GM12878 (cell line): ENCODE data around the gene NDUFV1. TPM values are rescaled to one million over a fixed set of nuclear protein-coding genes. Genes with fewer than 3 reads are reported as not detected.

ENCODE experiments used
- ATF2 ChIP-seq: IDR thresholded peaks from 2 replicates; pipeline ENCODE4 v1.6.1; 2012; ENCODE audit warnings: low read length, inconsistent platforms
- BCL11A ChIP-seq: IDR thresholded peaks from 2 replicates; pipeline ENCODE4 v1.6.1; 2011; ENCODE audit warnings: low read depth, low read length
- BCL3 ChIP-seq: IDR thresholded peaks from 2 replicates; pipeline ENCODE4 v1.6.1; 2011; ENCODE audit warnings: borderline replicate concordance, low read depth, mild to moderate bottlenecking, moderate library complexity, low read length; ENCODE audit not compliant: insufficient read depth, poor library complexity, severe bottlenecking
- CBFB ChIP-seq: IDR thresholded peaks from 2 replicates; pipeline ENCODE4 v1.6.1; 2016; ENCODE audit warnings: antibody characterized with exemption, low read depth
- E4F1 ChIP-seq: fragments of 450-650 bp; IDR thresholded peaks from 2 replicates; pipeline ENCODE4 v1.6.1; 2018; ENCODE audit warnings: borderline replicate concordance, mild to moderate bottlenecking; ENCODE audit not compliant: partially characterized antibody
- EED ChIP-seq: sonication (generic); IDR thresholded peaks from 2 replicates; pipeline ENCODE4 v1.6.1; 2016; ENCODE audit warnings: antibody characterized with exemption, low read depth
- FOS ChIP-seq: IDR thresholded peaks from 3 replicates; pipeline ENCODE4 v1.6.1; 2011; ENCODE audit warnings: borderline replicate concordance; ENCODE audit not compliant: insufficient read length; ENCODE audit errors: extremely low read depth
- GATAD2B ChIP-seq: fragments of 450-650 bp; conservative IDR thresholded peaks from 2 replicates; pipeline ENCODE4 v1.6.1; 2017; ENCODE audit warnings: low read depth, mild to moderate bottlenecking, moderate library complexity
- HCFC1 ChIP-seq: fragments of 150-350 bp; IDR thresholded peaks from 2 replicates; pipeline ENCODE4 v1.6.1; 2014; ENCODE audit warnings: low read length
- KLF5 ChIP-seq: fragments of 450-650 bp; IDR thresholded peaks from 2 replicates; pipeline ENCODE4 v1.6.1; 2014; ENCODE audit warnings: mild to moderate bottlenecking; ENCODE audit not compliant: partially characterized antibody
- MEF2B ChIP-seq: fragments of 450-650 bp; IDR thresholded peaks from 2 replicates; pipeline ENCODE4 v1.6.1; 2018; ENCODE audit warnings: mild to moderate bottlenecking, moderate library complexity; ENCODE audit not compliant: partially characterized antibody, poor library complexity, severe bottlenecking
- MTA2 ChIP-seq: fragments of 450-650 bp; IDR thresholded peaks from 2 replicates; pipeline ENCODE4 v1.6.1; 2016; ENCODE audit warnings: low read depth, mild to moderate bottlenecking, moderate library complexity
- NFYA ChIP-seq: IDR thresholded peaks from 2 replicates; pipeline ENCODE4 v1.6.1; 2011; ENCODE audit warnings: low read depth, mild to moderate bottlenecking, low read length, improper control_type of control experiment, borderline replicate concordance
- PBX3 ChIP-seq: IDR thresholded peaks from 2 replicates; pipeline ENCODE4 v1.6.1; 2011; ENCODE audit warnings: mild to moderate bottlenecking, low read depth, low read length, moderate library complexity; ENCODE audit not compliant: insufficient replicate concordance
- PML ChIP-seq: IDR thresholded peaks from 2 replicates; pipeline ENCODE4 v1.6.1; 2012; ENCODE audit warnings: low read length, inconsistent platforms
- RELB ChIP-seq: fragments of 450-650 bp; IDR thresholded peaks from 2 replicates; pipeline ENCODE4 v1.6.1; 2017; ENCODE audit warnings: low read depth, mild to moderate bottlenecking, moderate library complexity
- SMC3 ChIP-seq: IDR thresholded peaks from 2 replicates; pipeline ENCODE4 v1.6.1; 2011; ENCODE audit warnings: low read length, improper control_type of control experiment, borderline replicate concordance
- TCF12 ChIP-seq: IDR thresholded peaks from 2 replicates; pipeline ENCODE4 v1.6.1; 2011; ENCODE audit warnings: low read depth, mild to moderate bottlenecking, low read length
- TCF3 ChIP-seq: IDR thresholded peaks from 2 replicates; pipeline ENCODE4 v1.6.1; 2012; ENCODE audit warnings: low read depth, mild to moderate bottlenecking, low read length, borderline replicate concordance; ENCODE audit not compliant: insufficient read depth
- ZNF622 ChIP-seq: fragments of 450-650 bp; IDR thresholded peaks from 2 replicates; pipeline ENCODE4 v1.6.1; 2017; ENCODE audit warnings: mild to moderate bottlenecking, inconsistent platforms
- polyA plus RNA-seq, 11 experiments: library from polyadenylated mRNA; depleted of rRNA in 4 of 11; unstranded in 6 of 11; stranded (reverse) in 5 of 11; fragments of >200 nt; fragmentation: Nextera tagmentation in 4 of 11; fragmentation: Illumina TruSeq in 1 of 11; extraction: Ambion mirVana in 4 of 11; extraction: Trizol in 1 of 11; gene quantifications; 1 replicate in 1 of 11; 2 replicates in 10 of 11; pipeline versions ENCODE4 v1.2.1 to v1.2.3, GENCODE V29; 2011 to 2016; ENCODE audit warnings: inconsistent platforms in 2 of 11, missing spikeins in 2 of 11, low read depth in 1 of 11
- total RNA-seq, 4 experiments: library from RNA; depleted of rRNA in 3 of 4; stranded (reverse); fragments of >200 nt in 3 of 4; fragmentation: Illumina TruSeq in 1 of 4; extraction: Trizol in 1 of 4; gene quantifications; 2 replicates each; pipeline versions ENCODE4 v1.2.1 to v1.2.3, GENCODE V29; 2013 to 2021

NDUFV1 gene
- total and polyA plus RNA-seq, 10 of the 15 experiments (the other 5 are each of a cell fraction or from before 2014, with no cell fraction given) = 8.2 to 380 (median 231) TPM

GRCh38 chr11:67572747-67573419 lies 33.9 kb upstream of the NDUFV1 start (continued):
- TF ChIP-seq TCF12 (0 out of 2 replicates have a peak, but pooled peaks have one; percentile 56), MEF2B (peak; percentile 94), PBX3 (no peak), NFYA (no peak), TCF3 (no peak), KLF5 (no peak), ATF2 (no peak), SMC3 (peak; percentile 55; the same call in 1 of the 2 replicates), BCL3 (no peak), PML (no peak), BCL11A (no peak), ZNF622 (no peak), FOS (no peak), CBFB (no peak), HCFC1 (no peak), EED (peak; percentile 76), MTA2 (no peak), GATAD2B (0 out of 2 replicates have a peak, but pooled peaks have one; percentile 25), E4F1 (no peak), RELB (peak; percentile 56; the same call in 1 of the 2 replicates)
